B cell (primary cell): ENCODE results near the gene KLHL18. TPM values are rescaled to one million over a fixed set of nuclear protein-coding genes. Genes with fewer than 3 reads are reported as not detected.

Source experiments
- ATAC-seq: fragments of 200-7000 bp; cut with Tn5 transposase; one replicate; pipeline ENCODE4 v1.10.0; 2021; ENCODE audit warnings: low read depth, mild to moderate bottlenecking, moderate number of reproducible peaks, moderate library complexity
- CTCF ChIA-PET: fragments of 350-600 bp; sonication (Branson Sonifier 250); formaldehyde crosslinking; loops from one replicate; lab custom pipeline; 2021; ENCODE audit warnings: antibody characterized with exemption, inconsistent platforms; lab: Charles Lee
- POLR2A ChIA-PET: fragments of 350-600 bp; sonication (Branson Sonifier 250); formaldehyde crosslinking; loops from one replicate; lab custom pipeline; 2021; ENCODE audit warnings: antibody characterized with exemption; lab: Charles Lee
- DNase-seq: peaks from one replicate; pipeline ENCODE4 v3.0.0; 2013
- H2AFZ ChIP-seq: 2 replicates; pipeline ENCODE4 v1.6.1; 2012; ENCODE audit warnings: mild to moderate bottlenecking, low read depth, low read length; ENCODE audit not compliant: insufficient read depth, poor library complexity, severe bottlenecking
- H3K27ac ChIP-seq, 2 donors: 1 replicate in 1 of 2; 2 replicates in 1 of 2; pipeline ENCODE4 v1.5.1; 2012 to 2013; ENCODE audit warnings: low read length in 2 of 2, mild to moderate bottlenecking in 2 of 2, moderate library complexity in 1 of 2
- H3K27me3 ChIP-seq, 4 experiments: fragments of 200-600 bp in 1 of 4; sonication (generic) in 1 of 4; replicated peaks in 1 of 4; 1 replicate in 2 of 4; 2 replicates in 2 of 4; pipeline versions ENCODE4 v1.6.1 to v1.7.0; 2013 to 2016; ENCODE audit warnings: low read length in 3 of 4, mild to moderate bottlenecking in 2 of 4, mixed read lengths in 1 of 4, moderate library complexity in 1 of 4; ENCODE audit not compliant: insufficient read depth in 4 of 4, control insufficient read depth in 3 of 4; ENCODE audit errors: control extremely low read depth in 1 of 4
- H3K36me3 ChIP-seq, 2 experiments: replicated peaks in 1 of 2; 1 replicate in 1 of 2; 2 replicates in 1 of 2; pipeline versions ENCODE4 v1.6.1 to v1.7.1; 2013; ENCODE audit warnings: low read length in 1 of 2; ENCODE audit not compliant: insufficient read depth in 2 of 2, control insufficient read depth in 1 of 2; ENCODE audit errors: control extremely low read depth in 1 of 2, extremely low read depth in 1 of 2
- H3K4me1 ChIP-seq, 2 donors: fragments of 200-600 bp in 1 of 2; sonication (generic) in 1 of 2; 1 replicate in 1 of 2; 2 replicates in 1 of 2; pipeline versions ENCODE4 v1.5.1 to v1.6.1; 2013 to 2017; ENCODE audit warnings: low read length in 2 of 2; ENCODE audit not compliant: control insufficient read depth in 2 of 2, insufficient read depth in 2 of 2
- H3K4me2 ChIP-seq: replicated peaks from 2 replicates; pipeline ENCODE3; 2012; ENCODE audit warnings: mild to moderate bottlenecking, low read depth, low read length; ENCODE audit not compliant: poor library complexity, severe bottlenecking
- H3K4me3 ChIP-seq, 5 experiments: fragments of 200-600 bp in 1 of 5; sonication (generic) in 1 of 5; 1 replicate in 3 of 5; 2 replicates in 2 of 5; pipeline versions ENCODE4 v1.5.1 to v1.7.0; 2011 to 2016; ENCODE audit warnings: low read length in 4 of 5, mild to moderate bottlenecking in 4 of 5, low read depth in 2 of 5, control low read depth in 1 of 5, moderate library complexity in 1 of 5; ENCODE audit not compliant: insufficient read depth in 1 of 5; ENCODE audit errors: control extremely low read depth in 1 of 5, extremely low read depth in 1 of 5
- H3K79me2 ChIP-seq: fragments of 200-600 bp; sonication (generic); one replicate; pipeline ENCODE4 v1.6.0; 2016; ENCODE audit warnings: low read length; ENCODE audit not compliant: control insufficient read depth, insufficient read depth
- H3K9ac ChIP-seq: fragments of 200-600 bp; sonication (generic); 2 replicates; pipeline ENCODE4 v1.6.1; 2017; ENCODE audit warnings: mild to moderate bottlenecking, low read length, moderate library complexity
- H3K9me3 ChIP-seq, 3 donors: one replicate each; pipeline versions ENCODE4 v1.6.1 to v1.7.1; 2013; ENCODE audit warnings: low read length in 2 of 3; ENCODE audit not compliant: control insufficient read depth in 2 of 3, insufficient read depth in 1 of 3; ENCODE audit errors: control extremely low read depth in 1 of 3
- H4K20me1 ChIP-seq: 2 replicates; pipeline ENCODE4 v1.6.0; 2012; ENCODE audit warnings: mild to moderate bottlenecking, low read length; ENCODE audit not compliant: insufficient read depth, control insufficient read depth, poor library complexity, severe bottlenecking
- H3K27ac Mint-ChIP-seq: one replicate; pipeline ENCODE4 v1.8.0; 2021; ENCODE audit warnings: mixed read lengths
- H3K27me3 Mint-ChIP-seq: one replicate; pipeline ENCODE4 v1.8.0; 2021; ENCODE audit warnings: mixed read lengths
- H3K4me1 Mint-ChIP-seq: one replicate; pipeline ENCODE4 v1.8.0; 2021; ENCODE audit warnings: mixed read lengths
- H3K4me3 Mint-ChIP-seq: one replicate; pipeline ENCODE4 v1.8.0; 2021; ENCODE audit warnings: mixed read lengths
- H3K9me3 Mint-ChIP-seq: one replicate; pipeline ENCODE4 v1.8.0; 2022; ENCODE audit warnings: mixed read lengths; ENCODE audit not compliant: insufficient read depth
- CTCF ChIP-seq: fragments of 200-600 bp; IDR thresholded peaks from one replicate; pipeline ENCODE4 v1.8.0; 2022; ENCODE audit warnings: antibody characterized with exemption, mild to moderate bottlenecking
- EZH2 ChIP-seq: IDR thresholded peaks from 2 replicates; pipeline ENCODE4 v1.6.1; 2012; ENCODE audit warnings: borderline replicate concordance, low read depth, mild to moderate bottlenecking, moderate library complexity, low read length; ENCODE audit not compliant: insufficient read depth, poor library complexity, severe bottlenecking
- WGBS: methylation state at CpG from one replicate; pipeline ENCODE4 v1.1.5; 2013; ENCODE audit warnings: missing lambda C conversion rate; ENCODE audit not compliant: insufficient coverage; 5-methylcytosine and 5-hydroxymethylcytosine counted together
- intact Hi-C: fragments of 100-400 bp; cut with micrococcal nuclease; formaldehyde crosslinking; loops from one replicate; pipeline ENCODE4 v1.10.0; 2022
- polyA plus RNA-seq: library from polyadenylated mRNA; depleted of rRNA; stranded (reverse); fragments of >200 nt; gene quantifications from 2 replicates; pipeline ENCODE4 v1.2.3, GENCODE V29; 2012
- total RNA-seq, 2 donors: library from RNA; stranded (reverse); fragments of 120-200 nt in 1 of 2; gene quantifications; 1 replicate in 1 of 2; 2 replicates in 1 of 2; pipeline versions ENCODE4 v1.2.3 to v1.2.4, GENCODE V29; 2013 to 2022

KLHL18 gene
- total and polyA plus RNA-seq, 2 donors (not counting 1 experiment from before 2014, with no cell fraction given): 30.9 to 50.8 TPM

GRCh38 chr3:47265725-47266428, 16.9 kb upstream of the KLHL18 start:
- 86% methylated on average over 5 of the region's 10 CpGs for WGBS

More at GRCh38 chr3:47265725-47266428, 16.9 kb upstream of the KLHL18 start:
- Mint-ChIP-seq H3K27ac (no peak overlapping the region), H3K9me3 (no peaks in the 10 kb centered on the region), H3K4me1 (peaks cover 9% of the 10 kb centered on the region), H3K4me3 (no peak overlapping the region), H3K27me3 (no peaks in the 10 kb centered on the region)
- CTCF ChIA-PET: no interaction called here
- Histone ChIP-seq H3K4me1 (peaks cover 4 to 7% of the 10 kb centered on the region in 2 donors), H3K27ac (no peak overlapping the region), H3K9me3 (no peaks in the 10 kb centered on the region), H3K79me2 (no peaks in the 10 kb centered on the region), H3K4me3 (no peak overlapping the region), H3K9ac (no peak overlapping the region), H3K27me3 (no peaks in the 10 kb centered on the region), H2AFZ (no peak overlapping the region), H3K4me2 (no peak overlapping the region), H3K36me3 (no peaks in the 10 kb centered on the region), H4K20me1 (no peaks in the 10 kb centered on the region)
- DNase-seq: no peak
- POLR2A ChIA-PET: no interaction called here
- intact Hi-C loops: no loop called here
- TF ChIP-seq CTCF (no peak), EZH2 (no peak)
- ATAC-seq: no peak
